GM18517 (cell line): ENCODE results near the gene TMEM63B.
"Not testable (repeated sequence)": the region's sequence is repeated elsewhere in the genome, so short reads cannot be mapped to it uniquely, and the experiment has no call there.

ENCODE experiments used
- ATAC-seq: cut with Tn5 transposase; IDR thresholded peaks from one replicate; pipeline ENCODE4 v1.9.1; 2021; ENCODE audit warnings: mild to moderate bottlenecking, moderate library complexity; ENCODE audit not compliant: unreplicated experiment

The TMEM63B gene

GRCh38 chr6:44142835-44143234 lies 15.5 kb downstream of the TMEM63B start:
- no peak for ATAC-seq

DNA sequence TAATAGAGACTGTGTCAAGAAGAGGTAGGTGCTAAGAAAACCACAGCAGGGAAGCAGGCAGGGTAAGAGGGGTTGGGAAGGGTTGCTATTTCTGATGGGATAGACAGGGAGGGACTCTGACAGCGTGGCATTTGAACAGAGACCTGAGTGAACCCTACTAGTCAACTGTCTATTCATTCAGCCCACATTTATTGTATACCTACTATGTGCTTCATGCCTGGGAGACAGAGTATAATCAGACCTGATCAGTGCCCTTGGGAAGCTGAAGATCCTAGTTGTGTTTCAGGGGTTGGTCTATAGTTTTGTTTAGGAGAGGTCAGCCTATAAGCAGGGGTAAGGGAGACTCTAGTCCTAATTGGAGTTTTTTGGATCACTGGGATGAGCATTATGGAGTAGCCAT lies 16.4 kb downstream of the TMEM63B start:
- ATAC-seq: no peak

DNA sequence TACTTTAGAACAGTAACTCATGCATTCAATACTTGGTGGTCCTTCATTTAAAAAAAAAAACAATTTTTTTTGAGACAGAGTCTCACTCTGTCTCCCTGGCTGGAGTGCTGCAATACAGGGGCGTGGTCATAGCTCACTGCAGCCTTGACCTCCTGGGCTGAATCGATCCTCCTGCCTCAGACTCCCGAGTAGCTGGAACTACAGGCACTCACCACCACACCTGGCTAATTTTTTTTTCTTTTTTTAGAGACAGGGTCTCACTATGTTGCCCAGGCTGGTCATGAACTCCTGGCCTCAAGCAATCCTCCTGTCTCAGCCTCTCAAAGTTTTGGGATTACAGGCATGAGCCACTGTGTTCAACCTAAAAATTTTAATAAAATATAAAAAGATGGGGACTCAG lies 17.2 kb downstream of the TMEM63B start:
- not testable (repeated sequence) for ATAC-seq

- ATAC-seq: no peak
These were observed 18.5 kb downstream of the TMEM63B start for GRCh38 chr6:44145839-44146238.

DNA sequence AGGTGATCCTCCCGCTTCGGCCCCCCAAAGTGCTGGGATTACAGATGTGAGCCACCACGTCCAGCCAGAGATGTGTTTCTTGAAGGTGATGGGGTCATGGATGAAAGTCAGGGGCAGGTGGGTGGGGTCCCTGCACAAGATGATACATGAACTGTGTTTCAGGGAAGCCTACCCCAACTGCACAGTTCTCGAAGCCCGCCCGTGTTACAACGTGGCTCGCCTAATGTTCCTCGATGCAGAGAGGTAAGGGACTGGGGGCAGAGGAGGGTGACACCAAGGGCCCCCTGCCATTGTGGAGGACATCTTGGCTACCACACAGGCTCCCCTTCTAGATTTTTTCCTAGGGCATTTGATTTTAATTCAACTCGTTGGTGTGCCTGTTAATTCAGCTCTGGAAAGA lies 19.3 kb downstream of the TMEM63B start:
- ATAC-seq: no peak

- ATAC-seq: no peak
These were observed 19.9 kb downstream of the TMEM63B start for GRCh38 chr6:44147256-44147655.

GRCh38 chr6:44148306-44148705 lies 21.0 kb downstream of the TMEM63B start:
- ATAC-seq: no peak

GRCh38 chr6:44149369-44150012 lies 22.1 kb downstream of the TMEM63B start:
- no peak for ATAC-seq

GRCh38 chr6:44150317-44150917 lies 23.1 kb downstream of the TMEM63B start:
- ATAC-seq: no peak

- ATAC-seq: no peak
These were observed 24.2 kb downstream of the TMEM63B start for GRCh38 chr6:44151348-44152108.

DNA sequence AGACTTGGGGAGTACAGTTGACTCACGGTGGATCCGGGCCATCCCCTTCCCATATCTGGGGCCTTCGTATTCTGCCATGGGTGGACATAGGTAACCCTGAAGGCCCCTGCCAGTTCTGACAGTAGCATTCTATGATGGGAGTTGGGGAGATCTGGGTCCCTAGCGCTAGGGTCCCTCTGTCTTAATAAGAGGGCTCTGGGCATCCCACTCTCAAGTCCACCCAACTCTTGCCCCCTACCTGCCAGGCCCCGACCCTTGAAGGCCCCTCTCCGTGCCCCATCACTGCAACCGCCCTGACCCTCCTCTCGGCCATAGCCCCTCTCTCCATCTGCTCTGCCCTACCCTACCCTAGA lies 24.7 kb downstream of the TMEM63B start:
- no peak for ATAC-seq

DNA sequence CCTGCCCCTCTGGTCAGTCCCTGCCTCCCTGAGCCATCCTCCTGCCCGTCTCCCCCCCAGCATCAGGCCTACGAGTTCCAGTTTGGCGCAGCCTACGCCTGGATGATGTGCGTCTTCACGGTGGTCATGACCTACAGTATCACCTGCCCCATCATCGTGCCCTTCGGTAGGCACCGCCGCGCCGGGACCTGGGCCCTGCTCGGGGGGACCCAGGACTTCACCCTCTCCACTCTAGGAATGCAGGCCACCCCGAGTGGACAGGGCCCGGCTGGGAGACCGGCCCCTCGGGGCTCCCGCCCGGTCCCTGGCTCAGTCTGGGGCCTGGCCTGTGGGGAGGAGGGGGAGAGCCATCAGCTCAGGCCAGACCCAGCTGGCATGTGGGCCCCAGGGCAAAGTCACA lies 25.2 kb downstream of the TMEM63B start:
- ATAC-seq: no peak

GRCh38 chr6:44154067-44154466 lies 26.7 kb downstream of the TMEM63B start:
- no peak for ATAC-seq

DNA sequence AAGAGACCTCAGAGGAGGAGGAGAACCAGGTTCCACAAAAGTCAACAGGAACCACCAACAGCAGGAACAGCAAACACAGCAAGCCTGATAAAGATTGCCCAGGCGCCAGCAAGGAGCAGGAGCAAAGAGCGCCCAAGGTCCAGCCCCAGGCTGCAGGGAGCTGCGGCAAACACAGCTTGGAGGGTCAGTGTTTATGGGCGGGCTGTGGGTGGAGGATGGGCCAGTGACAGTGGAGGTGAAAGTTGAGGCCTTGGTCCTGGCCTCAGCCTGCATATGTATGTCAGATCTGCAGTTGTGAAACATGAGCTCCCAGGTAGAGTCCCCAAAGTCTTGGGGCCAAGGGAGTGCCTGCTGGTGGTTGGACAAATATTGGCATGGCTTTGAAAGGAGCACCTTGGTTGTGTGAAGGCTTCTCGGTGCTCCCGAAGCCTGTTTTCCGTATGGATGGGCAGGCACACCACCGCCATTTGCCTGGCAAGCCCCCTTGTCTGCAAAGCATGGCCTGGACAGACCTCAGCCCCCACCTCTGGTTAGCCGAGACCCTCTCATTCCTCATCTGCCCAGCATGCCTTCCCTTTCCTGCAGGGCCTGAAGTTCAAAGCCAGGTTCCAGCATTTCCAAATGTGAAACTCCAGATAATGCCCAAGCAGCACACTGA lies 29.3 kb downstream of the TMEM63B start:
- no peak for ATAC-seq

- ATAC-seq: no peak
These were observed 29.8 kb downstream of the TMEM63B start for GRCh38 chr6:44157152-44157521.

DNA sequence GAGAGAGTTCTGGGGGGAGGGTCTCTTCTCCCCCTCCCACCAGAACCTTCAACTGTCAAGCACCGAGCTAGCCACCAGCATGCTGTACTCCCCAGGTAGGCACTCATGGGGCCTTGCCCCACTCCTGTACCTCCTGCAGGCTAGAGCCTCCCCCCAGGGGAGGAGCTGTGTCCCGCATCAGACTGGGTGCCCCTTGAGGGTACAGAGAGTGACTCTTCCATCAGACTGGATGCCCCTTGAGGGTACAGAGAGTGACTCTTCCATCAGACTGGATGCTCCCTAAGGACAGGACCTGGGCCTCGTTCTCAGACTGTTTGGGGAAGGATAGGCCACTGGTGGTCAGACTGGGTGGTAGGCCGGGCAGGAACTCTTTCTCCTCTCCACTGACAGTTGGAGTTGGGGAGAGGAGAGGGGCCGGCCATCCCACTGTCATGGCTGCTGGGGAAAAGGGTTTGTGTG lies 31.4 kb downstream of the TMEM63B start, which contains the start of gene CAPN11:
Gene CAPN11 (plus strand): TSS at position 51 of the 459 bp plus-strand sequence. CDS start 29 bp downstream, at position 80.
- no peak for ATAC-seq

GRCh38 chr6:44161997-44162338 lies 34.6 kb downstream of the TMEM63B start:
- ATAC-seq: no peak

- no peak for ATAC-seq
These were observed 35.7 kb downstream of the TMEM63B start for GRCh38 chr6:44162876-44163625.

DNA sequence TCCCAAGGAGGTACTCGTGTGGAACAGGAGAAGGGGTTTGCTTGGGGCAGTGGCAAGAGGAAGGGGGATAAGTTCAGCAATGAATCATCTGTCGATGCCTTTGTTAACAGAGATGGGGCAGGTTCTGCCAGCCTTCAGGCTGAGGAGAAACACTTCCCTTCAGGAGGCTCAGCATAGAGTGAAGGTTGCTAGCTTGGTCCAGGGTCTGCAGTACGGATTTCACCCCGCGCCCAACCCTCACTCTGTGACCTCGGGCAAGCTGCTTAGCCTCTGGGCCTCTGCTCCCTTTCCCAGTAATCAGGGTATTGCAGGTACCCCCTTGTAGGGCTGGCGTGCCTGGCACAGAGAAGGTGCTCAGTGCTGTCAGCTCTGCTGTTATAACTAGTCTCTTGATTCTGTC lies 38.8 kb downstream of the TMEM63B start:
- ATAC-seq: no peak

DNA sequence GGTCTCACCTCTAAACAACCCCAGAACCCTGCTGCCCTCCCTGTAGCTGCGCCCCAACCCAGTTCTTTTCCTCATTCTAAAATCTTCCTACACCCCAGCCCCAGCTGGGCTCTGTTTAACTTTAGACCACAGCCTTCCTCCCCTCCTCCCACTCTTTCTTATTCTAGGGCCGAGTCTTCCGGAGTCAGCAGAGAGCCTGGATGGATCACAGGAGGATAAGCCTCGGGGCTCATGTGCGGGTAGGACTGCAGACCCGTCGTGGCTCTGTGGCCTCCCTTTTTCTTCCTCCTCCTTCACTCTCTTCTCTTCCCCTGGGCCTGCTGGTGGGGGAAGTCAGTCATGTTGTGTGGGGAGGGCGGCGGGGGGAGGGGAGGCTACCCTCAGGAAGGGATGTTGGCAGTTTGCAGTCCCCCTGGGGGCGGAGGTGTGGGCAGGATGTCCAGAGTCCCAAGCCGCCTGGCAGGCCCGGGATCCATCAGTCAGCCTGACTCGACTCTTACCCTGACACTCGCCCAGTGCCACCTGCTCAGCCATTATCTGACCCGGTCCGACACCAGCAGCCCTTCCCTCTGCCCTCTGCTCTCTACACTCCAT lies 39.3 kb downstream of the TMEM63B start:
- no peak for ATAC-seq

DNA sequence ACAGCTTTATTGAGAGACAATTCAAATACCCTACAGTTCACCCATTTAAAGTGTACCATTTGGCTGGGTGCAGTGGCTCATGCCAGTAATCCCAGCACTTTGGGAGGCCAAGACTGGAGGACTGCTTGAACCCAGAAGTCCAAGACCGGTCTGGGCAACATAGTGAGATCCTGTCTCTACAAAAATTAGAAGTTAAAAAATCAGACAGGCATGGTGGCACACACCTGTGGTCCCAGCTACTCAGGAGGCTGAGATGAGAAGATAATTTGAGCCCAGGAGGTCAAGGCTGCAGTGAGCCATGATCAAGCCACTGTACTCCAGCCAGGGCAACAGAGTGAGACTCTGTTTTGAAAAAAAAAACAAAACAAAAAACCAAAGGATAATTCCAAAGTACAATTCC lies 40.2 kb downstream of the TMEM63B start:
- ATAC-seq: no peak
